B cell (primary cell): ENCODE data around the gene VRK2. TPM values are rescaled to one million over a fixed set of nuclear protein-coding genes. Genes with fewer than 3 reads are reported as not detected.

ENCODE experiments used
- ATAC-seq: fragments of 200-7000 bp; cut with Tn5 transposase; one replicate; pipeline ENCODE4 v1.10.0; 2021; ENCODE audit warnings: low read depth, mild to moderate bottlenecking, moderate number of reproducible peaks, moderate library complexity
- CTCF ChIA-PET: fragments of 350-600 bp; sonication (Branson Sonifier 250); formaldehyde crosslinking; loops from one replicate; lab custom pipeline; 2021; ENCODE audit warnings: antibody characterized with exemption, inconsistent platforms; lab: Charles Lee
- POLR2A ChIA-PET: fragments of 350-600 bp; sonication (Branson Sonifier 250); formaldehyde crosslinking; loops from one replicate; lab custom pipeline; 2021; ENCODE audit warnings: antibody characterized with exemption; lab: Charles Lee
- DNase-seq: peaks from one replicate; pipeline ENCODE4 v3.0.0; 2013
- H2AFZ ChIP-seq: 2 replicates; pipeline ENCODE4 v1.6.1; 2012; ENCODE audit warnings: mild to moderate bottlenecking, low read depth, low read length; ENCODE audit not compliant: insufficient read depth, poor library complexity, severe bottlenecking
- H3K27ac ChIP-seq, 2 donors: 1 replicate in 1 of 2; 2 replicates in 1 of 2; pipeline ENCODE4 v1.5.1; 2012 to 2013; ENCODE audit warnings: low read length in 2 of 2, mild to moderate bottlenecking in 2 of 2, moderate library complexity in 1 of 2
- H3K27me3 ChIP-seq, 4 experiments: fragments of 200-600 bp in 1 of 4; sonication (generic) in 1 of 4; replicated peaks in 1 of 4; 1 replicate in 2 of 4; 2 replicates in 2 of 4; pipeline versions ENCODE4 v1.6.1 to v1.7.0; 2013 to 2016; ENCODE audit warnings: low read length in 3 of 4, mild to moderate bottlenecking in 2 of 4, mixed read lengths in 1 of 4, moderate library complexity in 1 of 4; ENCODE audit not compliant: insufficient read depth in 4 of 4, control insufficient read depth in 3 of 4; ENCODE audit errors: control extremely low read depth in 1 of 4
- H3K36me3 ChIP-seq, 2 experiments: replicated peaks in 1 of 2; 1 replicate in 1 of 2; 2 replicates in 1 of 2; pipeline versions ENCODE4 v1.6.1 to v1.7.1; 2013; ENCODE audit warnings: low read length in 1 of 2; ENCODE audit not compliant: insufficient read depth in 2 of 2, control insufficient read depth in 1 of 2; ENCODE audit errors: control extremely low read depth in 1 of 2, extremely low read depth in 1 of 2
- H3K4me1 ChIP-seq, 2 donors: fragments of 200-600 bp in 1 of 2; sonication (generic) in 1 of 2; 1 replicate in 1 of 2; 2 replicates in 1 of 2; pipeline versions ENCODE4 v1.5.1 to v1.6.1; 2013 to 2017; ENCODE audit warnings: low read length in 2 of 2; ENCODE audit not compliant: control insufficient read depth in 2 of 2, insufficient read depth in 2 of 2
- H3K4me2 ChIP-seq: replicated peaks from 2 replicates; pipeline ENCODE3; 2012; ENCODE audit warnings: mild to moderate bottlenecking, low read depth, low read length; ENCODE audit not compliant: poor library complexity, severe bottlenecking
- H3K4me3 ChIP-seq, 5 experiments: fragments of 200-600 bp in 1 of 5; sonication (generic) in 1 of 5; 1 replicate in 3 of 5; 2 replicates in 2 of 5; pipeline versions ENCODE4 v1.5.1 to v1.7.0; 2011 to 2016; ENCODE audit warnings: low read length in 4 of 5, mild to moderate bottlenecking in 4 of 5, low read depth in 2 of 5, control low read depth in 1 of 5, moderate library complexity in 1 of 5; ENCODE audit not compliant: insufficient read depth in 1 of 5; ENCODE audit errors: control extremely low read depth in 1 of 5, extremely low read depth in 1 of 5
- H3K79me2 ChIP-seq: fragments of 200-600 bp; sonication (generic); one replicate; pipeline ENCODE4 v1.6.0; 2016; ENCODE audit warnings: low read length; ENCODE audit not compliant: control insufficient read depth, insufficient read depth
- H3K9ac ChIP-seq: fragments of 200-600 bp; sonication (generic); 2 replicates; pipeline ENCODE4 v1.6.1; 2017; ENCODE audit warnings: mild to moderate bottlenecking, low read length, moderate library complexity
- H3K9me3 ChIP-seq, 3 donors: one replicate each; pipeline versions ENCODE4 v1.6.1 to v1.7.1; 2013; ENCODE audit warnings: low read length in 2 of 3; ENCODE audit not compliant: control insufficient read depth in 2 of 3, insufficient read depth in 1 of 3; ENCODE audit errors: control extremely low read depth in 1 of 3
- H4K20me1 ChIP-seq: 2 replicates; pipeline ENCODE4 v1.6.0; 2012; ENCODE audit warnings: mild to moderate bottlenecking, low read length; ENCODE audit not compliant: insufficient read depth, control insufficient read depth, poor library complexity, severe bottlenecking
- H3K27ac Mint-ChIP-seq: one replicate; pipeline ENCODE4 v1.8.0; 2021; ENCODE audit warnings: mixed read lengths
- H3K27me3 Mint-ChIP-seq: one replicate; pipeline ENCODE4 v1.8.0; 2021; ENCODE audit warnings: mixed read lengths
- H3K4me1 Mint-ChIP-seq: one replicate; pipeline ENCODE4 v1.8.0; 2021; ENCODE audit warnings: mixed read lengths
- H3K4me3 Mint-ChIP-seq: one replicate; pipeline ENCODE4 v1.8.0; 2021; ENCODE audit warnings: mixed read lengths
- H3K9me3 Mint-ChIP-seq: one replicate; pipeline ENCODE4 v1.8.0; 2022; ENCODE audit warnings: mixed read lengths; ENCODE audit not compliant: insufficient read depth
- EZH2 ChIP-seq: IDR thresholded peaks from 2 replicates; pipeline ENCODE4 v1.6.1; 2012; ENCODE audit warnings: borderline replicate concordance, low read depth, mild to moderate bottlenecking, moderate library complexity, low read length; ENCODE audit not compliant: insufficient read depth, poor library complexity, severe bottlenecking
- WGBS: methylation state at CpG from one replicate; pipeline ENCODE4 v1.1.5; 2013; ENCODE audit warnings: missing lambda C conversion rate; ENCODE audit not compliant: insufficient coverage; 5-methylcytosine and 5-hydroxymethylcytosine counted together
- intact Hi-C: fragments of 100-400 bp; cut with micrococcal nuclease; formaldehyde crosslinking; loops from one replicate; pipeline ENCODE4 v1.10.0; 2022
- polyA plus RNA-seq: library from polyadenylated mRNA; depleted of rRNA; stranded (reverse); fragments of >200 nt; gene quantifications from 2 replicates; pipeline ENCODE4 v1.2.3, GENCODE V29; 2012
- total RNA-seq, 2 donors: library from RNA; stranded (reverse); fragments of 120-200 nt in 1 of 2; gene quantifications; 1 replicate in 1 of 2; 2 replicates in 1 of 2; pipeline versions ENCODE4 v1.2.3 to v1.2.4, GENCODE V29; 2013 to 2022
- TF ChIP-seq, protein P1 (sequence below): fragments of 200-600 bp; IDR thresholded peaks from one replicate; pipeline ENCODE4 v1.8.0; 2022; ENCODE audit warnings: antibody characterized with exemption, mild to moderate bottlenecking

Gene VRK2
- total and polyA plus RNA-seq, 2 donors (not counting 1 experiment from before 2014, with no cell fraction given), result 10.2 to 35.5 TPM

GRCh38 chr2:58203018-58203417 is 156.4 kb downstream of the VRK2 start:
- Histone ChIP-seq H3K79me2 (no peaks in the 10 kb centered on the region), H2AFZ (no peak overlapping the region), H3K4me3 (no peak overlapping the region), H3K9ac (no peak overlapping the region), H3K36me3 (peaks cover 2% of the 10 kb centered on the region in 2 experiments), H3K4me2 (no peak overlapping the region), H3K27ac (no peak overlapping the region), H4K20me1 (no peaks in the 10 kb centered on the region), H3K4me1 (no peaks in the 10 kb centered on the region), H3K27me3 (no peaks in the 10 kb centered on the region), H3K9me3 (no peaks in the 10 kb centered on the region)
- ATAC-seq, result no peak
- no peak overlapping the region for H3K4me3 Mint-ChIP-seq
- intact Hi-C loops, result no loop called here
- H3K4me1 Mint-ChIP-seq, result no peaks in the 10 kb centered on the region
- DNase-seq, result no peak
- TF ChIP-seq EZH2, result no peak
- TF ChIP-seq, protein P1, sequence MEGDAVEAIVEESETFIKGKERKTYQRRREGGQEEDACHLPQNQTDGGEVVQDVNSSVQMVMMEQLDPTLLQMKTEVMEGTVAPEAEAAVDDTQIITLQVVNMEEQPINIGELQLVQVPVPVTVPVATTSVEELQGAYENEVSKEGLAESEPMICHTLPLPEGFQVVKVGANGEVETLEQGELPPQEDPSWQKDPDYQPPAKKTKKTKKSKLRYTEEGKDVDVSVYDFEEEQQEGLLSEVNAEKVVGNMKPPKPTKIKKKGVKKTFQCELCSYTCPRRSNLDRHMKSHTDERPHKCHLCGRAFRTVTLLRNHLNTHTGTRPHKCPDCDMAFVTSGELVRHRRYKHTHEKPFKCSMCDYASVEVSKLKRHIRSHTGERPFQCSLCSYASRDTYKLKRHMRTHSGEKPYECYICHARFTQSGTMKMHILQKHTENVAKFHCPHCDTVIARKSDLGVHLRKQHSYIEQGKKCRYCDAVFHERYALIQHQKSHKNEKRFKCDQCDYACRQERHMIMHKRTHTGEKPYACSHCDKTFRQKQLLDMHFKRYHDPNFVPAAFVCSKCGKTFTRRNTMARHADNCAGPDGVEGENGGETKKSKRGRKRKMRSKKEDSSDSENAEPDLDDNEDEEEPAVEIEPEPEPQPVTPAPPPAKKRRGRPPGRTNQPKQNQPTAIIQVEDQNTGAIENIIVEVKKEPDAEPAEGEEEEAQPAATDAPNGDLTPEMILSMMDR, result no peak
- H3K27me3 Mint-ChIP-seq, result no peaks in the 10 kb centered on the region
- H3K9me3 Mint-ChIP-seq, result no peaks in the 10 kb centered on the region
- CTCF ChIA-PET, result no interaction called here
- POLR2A ChIA-PET, result no interaction called here
- no peak overlapping the region for H3K27ac Mint-ChIP-seq

DNA sequence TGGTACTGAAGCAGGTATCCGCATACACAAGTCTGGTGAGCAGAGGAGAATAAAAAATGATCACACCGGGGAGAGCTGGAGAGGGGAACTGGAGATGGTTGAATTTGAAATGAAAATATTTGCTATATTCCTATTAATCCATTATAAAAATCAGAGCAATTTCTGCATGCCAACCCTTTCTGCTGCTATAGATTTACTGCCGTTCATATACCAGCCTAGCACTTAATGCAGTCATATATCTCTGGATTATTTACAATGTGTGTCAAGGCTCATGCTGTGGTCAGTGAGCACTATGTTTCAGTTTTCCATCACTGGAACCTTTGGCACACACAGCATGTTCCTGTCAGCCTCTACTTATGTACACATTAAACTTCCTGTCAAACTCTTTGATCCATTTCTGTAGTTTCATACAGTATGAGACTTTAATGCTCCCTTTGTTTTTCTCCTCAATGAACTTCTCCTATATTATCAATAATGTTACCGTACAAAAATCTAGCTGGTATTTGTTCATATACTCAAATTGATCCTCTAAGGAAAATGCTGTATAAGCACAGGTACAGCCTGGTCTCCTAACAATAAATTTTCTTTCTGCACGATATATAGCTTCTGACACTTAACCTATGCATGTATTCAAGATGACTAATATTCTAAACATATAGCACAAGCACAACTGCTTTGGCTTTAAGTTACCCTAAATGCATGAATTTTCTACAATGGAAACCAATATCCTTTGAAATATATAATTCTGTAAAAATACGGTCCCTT is 157.8 kb downstream of the VRK2 start:
- Mint-ChIP-seq H3K4me3 (no peak overlapping the region), H3K27ac (no peak overlapping the region), H3K4me1 (no peaks in the 10 kb centered on the region), H3K27me3 (no peaks in the 10 kb centered on the region), H3K9me3 (no peaks in the 10 kb centered on the region)
- Histone ChIP-seq H3K27ac (no peak overlapping the region), H3K36me3 (peaks cover 2% of the 10 kb centered on the region in 2 experiments), H3K79me2 (no peaks in the 10 kb centered on the region), H3K4me2 (no peak overlapping the region), H3K4me3 (no peak overlapping the region), H3K9ac (no peak overlapping the region), H3K4me1 (no peaks in the 10 kb centered on the region), H2AFZ (no peak overlapping the region), H3K27me3 (no peaks in the 10 kb centered on the region), H3K9me3 (no peaks in the 10 kb centered on the region), H4K20me1 (no peaks in the 10 kb centered on the region)
- TF ChIP-seq, protein P1, result no peak
- no peak for TF ChIP-seq EZH2
- intact Hi-C loops, result no loop called here
- no CpG with 5 or more reads among the region's 6 CpGs for WGBS
- ATAC-seq, result no peak
- POLR2A ChIA-PET, result no interaction called here
- CTCF ChIA-PET, result no interaction called here
- no peak for DNase-seq
